ENCODE data around the gene SLC17A6.

The SLC17A6 gene

DNA sequence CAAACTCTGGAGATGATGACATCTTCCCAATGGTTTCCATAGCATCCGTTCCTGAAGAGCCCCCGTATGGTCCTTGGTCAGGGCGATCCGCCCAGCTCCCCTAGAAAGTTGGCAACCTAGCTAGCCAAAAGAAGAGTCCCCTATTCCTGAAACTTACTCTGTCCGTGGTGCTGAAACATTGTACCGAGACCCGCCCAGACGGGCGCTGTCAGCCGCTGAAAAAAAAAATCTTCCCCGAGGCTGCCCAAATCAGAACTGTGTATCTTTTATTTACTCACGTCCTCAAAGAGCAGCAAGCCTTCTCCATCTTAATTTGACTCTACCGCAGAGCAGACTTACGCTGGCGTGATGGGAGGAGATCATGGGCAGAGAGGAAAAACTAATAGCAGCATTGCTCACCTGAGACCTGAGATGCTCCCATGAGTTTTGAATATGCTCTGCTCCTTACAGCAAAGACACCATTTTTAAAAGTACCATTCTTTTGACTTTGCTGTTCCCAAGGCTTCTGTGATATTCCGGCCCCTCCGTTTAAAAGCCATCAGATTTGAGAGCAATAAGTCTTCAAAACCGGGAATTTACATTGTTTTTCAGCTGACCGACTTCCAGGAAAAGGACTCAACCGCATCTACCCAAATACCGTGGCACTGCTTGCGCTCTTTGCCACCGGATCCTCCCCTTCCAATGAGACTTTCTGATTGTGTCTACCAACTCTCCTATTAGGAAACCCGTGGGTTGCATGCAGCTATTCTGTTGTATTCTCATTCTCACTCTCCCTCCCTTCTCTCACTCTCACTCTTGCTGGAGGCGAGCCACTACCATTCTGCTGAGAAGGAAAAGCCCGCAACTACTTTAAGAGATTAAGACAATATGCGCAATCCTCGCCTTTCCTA, at the start of gene SLC17A6:
Gene SLC17A6 (plus strand): TSS at position 786 of the 890 bp plus-strand sequence. CDS start 153 bp downstream, outside the sequence.
- DNase-seq, result peak; percentile 31

DNA sequence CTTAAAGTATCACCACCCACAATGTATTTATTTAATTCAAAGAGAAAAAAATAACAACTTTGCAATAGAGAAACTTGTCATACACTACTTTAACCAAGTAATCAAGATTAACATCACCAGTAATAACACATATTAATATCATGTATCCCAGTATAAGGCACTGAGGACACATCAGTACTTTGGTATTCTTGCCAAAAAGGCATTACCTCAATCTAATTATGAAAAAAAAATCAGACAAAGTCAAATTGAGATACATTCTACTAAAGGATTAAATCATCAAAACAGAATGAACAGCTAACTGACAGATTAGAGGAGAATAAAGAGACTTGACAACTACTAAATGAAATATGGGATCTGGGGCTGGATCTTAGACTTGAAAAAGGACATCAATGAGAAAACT, 35.8 kb upstream of the SLC17A6 start:
- DNase-seq, result no peak

DNA sequence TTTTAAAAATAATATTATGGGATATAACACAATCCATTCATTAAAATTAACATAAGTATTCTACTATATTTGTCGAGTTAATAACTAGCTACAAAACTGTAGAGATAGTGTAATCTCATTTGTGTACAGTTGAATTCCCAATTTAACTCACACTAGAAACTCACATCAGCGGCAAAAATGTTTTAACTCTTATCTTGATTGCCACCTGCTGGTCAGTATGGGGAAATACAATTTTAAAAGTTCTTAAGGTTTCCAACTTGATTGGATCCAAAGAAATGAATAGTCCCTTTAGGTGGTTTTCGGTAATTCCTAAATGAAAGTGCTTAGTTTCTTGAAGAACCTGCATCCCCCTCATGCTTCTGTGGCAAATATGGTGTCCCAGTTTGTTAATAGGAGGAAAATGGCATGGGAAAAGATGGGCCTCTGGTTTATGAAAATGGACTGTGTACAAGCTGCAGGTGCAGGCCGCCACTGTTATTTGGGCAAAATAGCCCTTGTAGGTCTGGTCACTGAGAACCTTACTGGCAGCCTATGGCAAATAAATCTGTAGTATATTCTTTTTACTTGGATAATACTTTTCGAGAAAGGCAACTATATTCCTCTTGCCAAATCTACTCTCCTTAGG, 33.7 kb upstream of the SLC17A6 start:
- peak; percentile 41 for DNase-seq

DNA sequence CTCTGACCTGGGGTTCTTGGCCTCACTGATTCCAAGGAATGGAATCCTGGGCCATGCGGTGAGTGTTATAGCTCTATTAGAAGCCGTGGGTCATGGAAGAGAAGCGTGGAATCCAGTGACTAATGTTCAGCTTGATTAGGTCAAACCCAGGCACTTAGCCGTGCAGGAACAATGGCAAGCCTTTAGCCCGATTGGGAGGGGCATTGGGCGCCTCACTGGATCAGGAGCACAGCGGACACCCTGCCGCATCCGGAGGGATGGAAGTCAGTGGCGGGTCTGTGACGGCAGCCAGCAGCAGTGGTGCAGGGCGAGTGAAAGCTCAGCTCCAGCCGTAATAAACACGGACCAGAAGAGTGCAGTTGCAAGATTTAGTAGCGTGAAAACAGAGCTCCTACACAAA, 20.5 kb upstream of the SLC17A6 start:
- no peak for DNase-seq

DNA sequence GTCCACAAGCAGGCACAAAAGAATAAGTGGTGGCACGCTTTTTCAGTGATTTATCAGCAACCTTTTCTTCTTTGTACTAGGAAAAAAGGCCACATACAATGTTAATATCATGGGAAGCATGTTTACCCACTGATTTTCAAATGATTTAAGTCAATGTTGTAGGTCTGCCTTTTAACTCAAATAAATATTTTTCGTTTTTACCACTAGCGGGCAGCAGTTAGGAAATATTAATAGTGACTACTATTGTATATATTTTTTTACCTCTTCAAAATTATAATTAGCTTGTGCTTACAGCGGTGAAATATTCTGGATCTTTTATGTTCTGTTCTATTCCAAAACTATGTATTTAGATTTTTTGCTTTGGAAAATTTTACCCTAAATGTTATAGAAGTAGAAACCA, 6.4 kb upstream of the SLC17A6 start:
- peak; percentile 2 for DNase-seq

DNA sequence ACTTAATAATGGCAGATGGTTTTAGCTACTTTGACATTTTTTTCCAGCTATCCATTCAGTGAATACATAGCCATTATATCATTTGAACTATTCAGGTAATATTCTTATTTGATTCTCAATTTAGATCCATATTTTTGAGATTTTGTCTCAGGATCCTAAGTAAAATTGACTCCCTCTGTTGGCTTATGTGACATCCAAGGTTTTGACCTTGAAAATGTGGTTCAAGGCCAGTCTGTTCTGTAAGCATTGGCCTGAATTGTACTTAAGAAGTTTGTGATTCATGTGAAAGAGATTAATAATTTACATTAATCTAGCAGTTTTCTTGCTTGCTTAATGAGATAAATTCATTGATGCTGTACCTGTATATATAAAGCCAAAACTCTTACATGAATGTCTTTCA, 1.6 kb upstream of the SLC17A6 start:
- no peak for DNase-seq

DNA sequence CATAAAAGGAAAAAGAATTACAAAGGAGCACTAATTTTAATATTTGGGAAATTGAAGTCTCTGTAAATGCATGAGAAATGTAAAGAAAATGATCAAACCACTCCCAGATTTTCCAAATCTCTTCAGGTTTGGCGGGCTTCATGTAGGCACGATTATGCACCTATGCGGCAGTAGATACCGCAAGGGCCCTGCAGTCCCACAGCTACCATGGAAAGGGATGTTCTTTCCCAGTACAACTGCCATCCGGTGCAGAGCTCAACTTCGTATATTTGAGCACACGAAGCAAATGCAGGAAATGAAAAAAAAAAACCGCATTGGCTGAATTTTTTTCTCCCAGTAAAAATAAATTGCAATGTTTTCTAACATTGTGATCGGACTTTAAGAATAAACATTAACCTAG, 1.4 kb downstream of the SLC17A6 start:
- no peak for DNase-seq

DNA sequence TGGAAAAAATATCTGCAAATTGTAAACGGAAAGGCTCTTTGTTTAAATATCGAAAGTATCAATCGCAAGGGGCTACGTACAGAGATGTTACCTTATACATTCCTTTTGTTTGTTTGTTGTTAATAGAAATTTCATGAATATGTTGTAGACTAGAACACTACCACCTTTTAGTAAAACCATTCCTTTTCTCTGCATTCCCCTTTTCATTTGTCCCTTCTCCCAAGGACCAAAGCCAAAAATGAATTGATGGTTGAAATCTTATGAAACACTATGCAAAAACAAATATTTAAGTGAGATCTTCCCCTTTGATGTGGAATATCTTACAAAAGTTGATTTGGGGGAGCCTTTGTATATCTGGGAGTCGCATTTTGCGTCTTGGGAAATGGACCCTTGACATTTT, 2.1 kb downstream of the SLC17A6 start:
- DNase-seq, result no peak

DNA sequence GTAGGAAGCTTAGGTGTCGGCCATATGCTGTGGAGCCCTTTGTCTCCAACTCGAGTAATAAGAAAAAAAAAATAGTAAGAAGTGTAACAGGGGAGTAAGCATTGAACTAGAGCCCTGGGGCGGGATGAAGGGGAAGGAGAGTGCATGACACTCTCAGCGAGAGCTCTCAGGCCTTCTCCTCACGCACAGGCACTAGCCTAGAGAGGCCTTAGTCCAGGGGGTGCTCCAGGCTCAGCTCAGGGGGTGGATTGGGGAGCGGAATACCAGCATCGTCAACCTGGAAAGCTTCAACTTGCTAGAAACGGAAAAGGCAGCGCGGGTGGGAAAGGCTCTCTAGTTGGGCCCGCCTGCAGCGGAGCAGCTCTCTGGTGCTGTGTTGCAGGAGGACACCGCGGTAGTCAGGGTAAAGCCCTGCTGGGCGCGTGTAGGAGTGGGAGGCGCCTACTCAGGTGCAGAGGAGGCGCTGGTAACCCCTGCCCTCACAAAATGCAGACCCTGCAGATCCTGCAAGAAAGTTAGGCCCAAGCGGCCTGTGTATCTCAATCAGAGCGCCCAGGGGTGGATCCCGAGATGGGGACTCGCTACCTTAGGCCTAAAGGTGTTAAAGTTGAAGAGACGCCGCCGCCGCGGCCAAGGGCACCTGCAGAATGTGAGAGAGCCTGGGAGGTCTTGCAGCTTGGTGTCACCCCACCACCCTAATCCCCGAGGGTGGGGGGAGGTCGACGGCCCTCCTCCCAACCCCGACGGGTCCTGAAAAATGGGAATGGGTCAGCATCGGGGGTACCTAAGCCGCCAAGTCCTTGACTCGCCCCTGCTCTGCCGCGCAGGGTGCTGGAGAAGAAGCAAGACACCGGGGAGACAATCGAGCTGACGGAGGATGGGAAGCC, 2.8 kb downstream of the SLC17A6 start:
- DNase-seq, result no peak

DNA sequence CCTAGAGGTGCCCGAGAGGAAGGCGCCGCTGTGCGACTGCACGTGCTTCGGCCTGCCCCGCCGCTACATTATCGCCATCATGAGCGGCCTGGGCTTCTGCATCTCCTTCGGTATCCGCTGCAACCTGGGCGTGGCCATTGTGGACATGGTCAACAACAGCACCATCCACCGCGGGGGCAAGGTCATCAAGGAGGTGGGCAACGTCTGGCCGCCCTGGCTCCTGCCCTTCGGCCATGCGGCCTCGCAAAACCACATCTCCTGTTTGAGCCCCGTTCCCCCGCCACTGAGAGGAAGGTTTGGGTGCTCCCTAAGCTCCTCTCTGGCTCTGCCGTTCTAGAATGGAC, 3.4 kb downstream of the SLC17A6 start:
- DNase-seq, result no peak

DNA sequence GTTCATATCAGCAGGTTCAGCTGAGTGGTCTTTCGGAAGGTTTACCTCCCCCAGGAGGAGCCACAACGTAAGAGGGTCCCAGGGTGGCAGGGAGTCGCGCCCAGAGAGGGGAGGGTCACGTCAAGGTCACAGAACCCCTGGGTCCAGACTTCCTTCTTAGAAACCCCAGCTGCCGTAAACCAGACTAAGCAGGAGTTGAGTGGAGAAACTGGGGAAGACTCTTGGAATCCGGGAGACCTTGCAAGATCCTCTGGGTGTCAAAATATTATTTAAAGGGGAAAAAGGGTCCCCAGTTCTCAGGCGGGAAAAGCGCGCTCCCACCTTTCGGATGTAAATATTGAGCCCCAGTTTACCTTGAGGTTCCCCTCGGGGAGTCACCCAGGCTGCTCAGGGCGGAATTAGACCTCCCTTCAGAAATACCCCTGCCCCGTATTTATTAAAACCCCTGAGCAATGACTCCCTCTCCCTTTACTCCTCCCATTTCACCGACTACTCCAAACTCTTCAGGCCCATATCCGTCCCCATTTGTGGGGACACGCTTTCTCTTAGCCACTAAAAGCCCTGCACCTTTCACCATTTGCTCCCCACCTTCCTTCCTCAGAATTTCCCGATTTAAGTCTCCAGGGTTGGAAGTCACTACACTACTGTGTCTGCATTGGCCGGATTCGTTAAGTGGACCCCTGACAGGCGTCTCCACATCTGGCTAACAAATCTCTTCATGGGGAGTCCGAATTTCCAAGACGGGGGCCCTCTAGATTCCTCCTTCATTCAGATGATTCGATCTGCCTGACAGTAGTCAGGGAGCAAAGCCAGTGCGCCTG, 4.2 kb downstream of the SLC17A6 start:
- DNase-seq, result no peak

DNA sequence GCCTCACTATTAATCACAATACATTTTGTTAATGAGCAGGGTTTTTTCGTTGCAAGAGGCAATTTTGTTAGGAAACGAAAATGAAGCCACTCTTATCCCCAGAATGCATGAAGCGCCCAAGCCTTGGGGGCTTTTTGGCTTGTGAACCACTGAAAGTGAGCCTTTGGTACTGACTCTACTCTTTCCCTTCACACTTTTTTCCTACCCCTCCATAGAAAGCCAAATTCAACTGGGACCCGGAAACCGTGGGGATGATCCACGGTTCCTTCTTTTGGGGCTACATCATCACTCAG, 4.8 kb downstream of the SLC17A6 start:
- no peak for DNase-seq

DNA sequence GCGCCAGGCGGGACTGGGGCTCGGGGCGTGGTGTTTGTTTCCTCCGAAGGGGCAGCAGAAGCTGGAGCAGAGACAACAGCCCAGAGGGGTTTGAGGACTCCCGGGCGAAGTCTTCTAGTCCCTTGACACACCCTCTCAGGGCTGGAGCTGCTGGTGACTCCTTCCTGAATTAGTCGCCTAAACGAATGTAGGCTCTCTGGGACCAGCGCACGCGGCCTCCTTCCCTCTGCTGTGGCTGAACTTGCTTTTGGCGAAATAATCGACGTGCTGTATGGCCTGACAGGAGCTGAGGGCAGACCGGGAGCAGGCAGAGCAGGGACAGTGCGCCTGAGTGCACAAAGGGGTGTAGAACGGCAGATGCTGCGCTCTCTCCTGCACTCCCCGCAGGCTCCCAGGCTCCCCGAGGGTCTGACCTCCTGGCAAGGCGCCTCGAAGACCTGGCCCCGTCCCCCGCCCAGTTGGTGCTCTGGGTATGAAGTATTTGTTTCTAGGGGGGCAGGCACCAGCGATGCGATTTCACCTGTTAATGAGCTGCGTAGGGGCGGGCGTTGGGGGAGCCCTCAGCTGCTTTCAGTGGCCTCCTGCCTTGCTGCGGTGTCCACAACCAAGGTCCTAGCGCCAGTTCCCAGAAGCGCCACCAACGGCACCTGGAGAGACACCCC, 5.3 kb downstream of the SLC17A6 start:
- DNase-seq, result no peak

DNA sequence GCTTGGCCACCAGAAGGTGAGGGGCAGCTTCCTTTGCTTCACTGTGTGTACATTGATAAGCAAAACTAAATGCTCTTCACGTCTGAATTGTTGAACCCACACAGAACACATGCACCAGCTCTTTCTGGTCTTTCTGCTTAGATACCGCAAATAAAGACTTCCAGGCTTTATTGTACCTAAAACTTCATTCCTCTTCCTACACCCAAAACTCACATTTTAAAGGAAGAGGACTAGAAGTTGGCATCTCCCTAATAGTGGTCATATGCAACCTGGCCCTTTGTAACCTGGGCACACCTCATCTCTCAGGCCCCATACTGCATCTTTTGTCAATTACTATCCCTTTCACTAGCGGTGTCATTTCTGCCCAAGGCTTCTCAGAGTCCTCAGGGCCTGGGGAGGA, 5.9 kb downstream of the SLC17A6 start:
- no peak for DNase-seq

DNA sequence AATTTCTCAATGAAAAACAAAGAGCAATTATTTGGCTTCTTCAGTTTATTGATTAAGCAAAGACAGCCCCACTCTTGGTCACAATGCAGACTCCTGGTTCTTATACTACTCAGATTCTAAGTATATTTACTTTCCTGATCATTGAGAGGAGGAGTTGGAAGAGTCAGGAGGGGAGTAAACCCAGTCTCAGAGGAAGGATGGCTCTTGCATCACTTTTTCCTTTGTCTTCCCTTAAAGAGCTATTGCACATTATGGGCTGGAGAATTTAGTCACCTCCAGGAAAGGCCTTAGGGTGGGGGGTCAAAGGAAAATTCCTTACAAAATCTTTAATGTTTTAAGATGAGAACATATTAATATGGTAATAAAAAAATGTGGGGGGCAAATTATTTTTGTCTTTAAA, 8.1 kb downstream of the SLC17A6 start:
- DNase-seq, result no peak

DNA sequence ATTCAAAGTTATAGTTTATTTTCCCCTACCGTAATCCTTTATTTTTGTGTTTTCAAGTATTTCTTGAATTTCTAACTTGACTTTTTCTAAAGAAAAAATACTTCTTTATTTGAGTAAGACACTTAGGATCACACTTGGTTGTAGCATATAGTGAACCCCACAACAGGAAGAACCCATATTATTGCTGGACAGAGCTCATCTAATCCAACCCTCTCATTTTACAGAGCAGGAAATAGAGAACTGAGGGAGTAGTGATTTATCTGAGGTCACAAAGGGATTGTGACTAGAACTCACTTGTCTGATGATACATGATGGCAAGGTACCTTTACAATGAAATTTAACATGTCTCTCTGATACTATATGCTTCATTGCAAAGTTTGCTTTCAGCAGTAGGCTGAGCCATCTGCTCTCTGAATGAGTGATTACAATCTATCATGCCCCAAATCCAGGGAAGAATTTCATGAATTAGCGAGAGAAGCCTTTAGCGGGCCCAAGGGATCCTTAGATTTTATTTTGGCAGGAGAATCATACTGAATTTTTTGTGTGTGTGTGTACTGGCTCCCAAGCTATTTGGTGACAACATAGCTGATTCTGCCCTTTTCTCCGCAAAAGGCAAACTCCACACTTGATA, 9.8 kb downstream of the SLC17A6 start:
- no peak for DNase-seq

DNA sequence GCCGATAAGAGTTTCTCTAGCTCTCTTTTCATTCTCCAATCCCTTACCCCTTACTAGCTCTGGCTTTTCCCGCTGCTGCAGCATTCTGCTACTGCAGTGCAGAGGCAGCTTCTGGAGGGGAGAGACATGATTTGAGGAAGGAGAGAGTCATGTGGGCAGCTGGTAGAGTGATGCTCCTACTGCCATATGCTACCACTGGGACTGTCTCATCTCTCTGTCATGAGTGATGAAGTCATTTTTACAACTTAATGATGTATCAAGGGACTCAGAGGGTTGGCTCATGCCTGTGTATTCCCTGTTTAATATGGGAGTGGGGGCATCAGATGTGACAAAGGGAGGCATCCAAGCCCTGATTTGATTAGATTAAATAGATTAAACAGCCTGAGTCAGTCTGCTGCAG, 11.3 kb downstream of the SLC17A6 start:
- DNase-seq, result no peak

DNA sequence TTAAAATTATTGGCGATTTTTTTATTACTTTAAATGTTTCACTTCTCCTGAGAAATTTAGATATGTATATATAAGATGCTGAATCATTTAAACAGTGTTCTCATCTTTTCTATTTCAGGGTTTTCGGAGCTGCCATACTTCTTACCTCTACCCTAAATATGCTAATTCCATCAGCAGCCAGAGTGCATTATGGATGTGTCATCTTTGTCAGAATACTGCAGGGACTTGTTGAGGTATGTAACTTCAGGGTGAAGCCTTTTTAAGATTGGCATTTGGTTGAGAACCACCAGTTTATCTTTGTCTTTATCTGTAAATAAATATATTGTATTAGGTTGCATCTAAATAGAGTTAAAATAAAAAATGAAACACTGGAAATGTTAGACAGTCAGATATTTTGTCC, 21.1 kb downstream of the SLC17A6 start:
- DNase-seq, result no peak

DNA sequence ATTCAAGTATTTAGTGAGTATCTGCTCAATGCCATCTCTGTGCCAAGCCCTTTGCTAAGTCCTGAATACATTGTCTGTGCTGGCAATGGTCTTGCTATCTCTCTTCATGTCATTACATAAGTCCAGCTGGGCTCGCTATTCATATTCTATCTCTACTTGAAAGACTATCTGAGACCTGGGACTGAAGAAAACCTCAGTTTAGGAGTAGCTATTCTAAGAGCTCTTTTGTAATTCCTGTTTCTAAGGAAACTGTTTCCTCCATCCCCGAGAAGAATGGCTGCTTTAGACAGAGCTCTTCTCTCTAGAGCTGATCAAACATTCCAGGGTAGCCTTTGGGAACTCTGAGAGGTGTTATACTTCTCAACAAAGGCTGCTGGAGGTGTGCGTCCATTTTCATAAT, 33.0 kb downstream of the SLC17A6 start:
- no peak for DNase-seq

DNA sequence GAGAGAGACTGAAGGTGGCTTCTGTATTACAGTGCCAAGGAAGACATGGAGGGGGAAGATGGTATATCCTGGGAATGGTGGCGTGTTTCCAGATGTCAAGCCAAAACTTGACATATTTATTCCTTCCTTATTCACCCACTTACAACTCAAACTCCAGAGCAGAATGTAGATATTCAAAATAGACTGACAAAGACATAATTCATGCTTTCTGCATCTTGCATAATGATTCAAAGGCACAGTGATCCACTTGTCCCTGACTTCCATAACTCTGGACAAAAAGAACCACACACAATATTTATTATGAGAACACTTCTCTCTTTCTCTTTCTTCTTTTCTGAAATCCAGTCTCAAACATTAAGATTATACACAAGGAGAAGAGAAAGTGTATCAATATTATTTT, 48.9 kb downstream of the SLC17A6 start:
- DNase-seq, result no peak

DNA sequence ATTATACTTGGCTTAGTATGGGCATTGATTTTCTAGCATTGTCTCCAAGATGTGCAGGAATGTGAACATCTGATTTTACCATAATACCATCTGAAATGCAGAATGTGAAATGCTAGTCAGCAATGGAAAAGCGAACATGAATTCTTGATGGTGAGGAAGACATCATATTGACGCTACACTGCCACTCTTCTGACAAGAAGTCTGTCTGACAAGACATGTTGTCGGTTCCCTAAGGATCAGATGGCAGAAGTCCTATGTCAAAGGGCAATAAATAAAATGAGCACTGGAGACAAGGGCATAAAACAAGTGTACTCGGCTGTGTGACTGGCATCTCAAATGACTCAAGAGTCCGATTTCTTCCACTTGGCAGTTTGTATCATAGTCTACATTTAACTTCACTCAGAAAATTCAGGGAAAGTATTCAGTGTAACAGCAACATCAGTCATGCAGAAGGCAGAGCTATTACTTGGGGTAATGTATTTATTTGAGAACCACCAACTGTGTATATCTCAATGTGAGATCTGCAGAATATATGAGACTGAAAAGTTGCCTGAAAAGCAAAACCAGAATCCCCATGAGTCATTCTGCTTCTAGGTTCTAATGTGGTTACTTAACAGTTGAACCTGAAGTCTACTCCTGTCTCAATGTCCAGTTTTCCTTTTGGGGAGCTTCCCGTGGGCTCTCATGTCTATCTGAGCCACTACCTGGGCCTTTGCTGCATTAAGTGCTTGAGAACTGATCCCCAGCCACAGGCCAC, 51.5 kb downstream of the SLC17A6 start:
- no peak for DNase-seq

All from NCI-H510A treated with DMSO at 0.1 percent for 48 hours (cell line).